PC-9 (cell line): ENCODE measurements around the gene GADD45G.

Source experiments
- CTCF ChIP-seq: fragments of 200-600 bp; sonication (generic); conservative IDR thresholded peaks from 2 replicates; pipeline ENCODE4 v1.6.1; 2017; ENCODE audit warnings: mixed run types, antibody characterized with exemption, mild to moderate bottlenecking, moderate library complexity
- EZH2 ChIP-seq: fragments of 200-600 bp; sonication (generic); IDR thresholded peaks from 2 replicates; pipeline ENCODE4 v1.8.0; 2017; ENCODE audit warnings: antibody characterized with exemption, low read depth

GRCh38 chr9:89617978-89618377 lies 13.2 kb downstream of the GADD45G start:
- TF ChIP-seq EZH2 (no peak), CTCF (no peak)
